Prostate gland (tissue), 2 donors: ENCODE measurements around the gene LTO1.

ENCODE experiments used
- CTCF ChIP-seq, 4 experiments: fragments of 200-600 bp in 2 of 4; fragments of 450-650 bp in 2 of 4; sonication (generic) in 2 of 4; IDR thresholded peaks; 1 replicate in 3 of 4; 2 replicates in 1 of 4; pipeline ENCODE4 v1.5.1; 2016 to 2019; ENCODE audit warnings: antibody characterized with exemption in 4 of 4, mild to moderate bottlenecking in 2 of 4, moderate library complexity in 2 of 4
- POLR2A ChIP-seq: fragments of 450-650 bp; IDR thresholded peaks from one replicate; pipeline ENCODE4 v1.6.1; 2016; ENCODE audit warnings: antibody characterized with exemption, mild to moderate bottlenecking
- POLR2AphosphoS5 ChIP-seq: sonication (generic); formaldehyde crosslinking; IDR thresholded peaks from one replicate; pipeline ENCODE4 v1.6.1; 2017; ENCODE audit warnings: antibody characterized with exemption

- TF ChIP-seq CTCF (IDR thresholded peaks at IDR 0.05) (no peak), POLR2A (no peak), POLR2AphosphoS5 (no peak)
These were observed 7.7 kb upstream of the LTO1 start for GRCh38 chr11:69682681-69683326.
